Lower leg skin (tissue), 3 donors: ENCODE data around the gene SMAD5.

Source experiments
- CTCF ChIP-seq, 3 donors: fragments of 450-650 bp; IDR thresholded peaks; one replicate each; pipeline ENCODE4 v1.5.1; 2016; ENCODE audit warnings: antibody characterized with exemption in 3 of 3, mild to moderate bottlenecking in 3 of 3, moderate library complexity in 2 of 3
- POLR2A ChIP-seq, 2 donors: fragments of 450-650 bp; IDR thresholded peaks; one replicate each; pipeline ENCODE4 v1.6.1; 2016 to 2017; ENCODE audit warnings: antibody characterized with exemption in 2 of 2, mild to moderate bottlenecking in 1 of 2, moderate library complexity in 1 of 2

- TF ChIP-seq CTCF (IDR thresholded peaks at IDR 0.05): no peak
- TF ChIP-seq POLR2A (IDR thresholded peaks at IDR 0.05): no peak
Measured at GRCh38 chr5:136143763-136144162, 11.1 kb downstream of the SMAD5 start.
